Progenitor cell of endocrine pancreas (in vitro differentiated cells): Measurements from ENCODE around the gene VLDLR. TPM values are rescaled to one million over a fixed set of nuclear protein-coding genes. Genes with fewer than 3 reads are reported as not detected.

Experiments used
- DNase-seq: peaks from one replicate; pipeline ENCODE4 v3.0.0; 2021; ENCODE audit warnings: low spot score; ENCODE audit not compliant: unreplicated experiment
- H3K27ac Mint-ChIP-seq: 2 replicates; pipeline ENCODE4 v1.8.0; 2021; ENCODE audit warnings: mild to moderate bottlenecking, moderate library complexity, mixed read lengths
- H3K27me3 Mint-ChIP-seq: 2 replicates; pipeline ENCODE4 v1.8.0; 2021; ENCODE audit warnings: mixed read lengths
- H3K36me3 Mint-ChIP-seq: 2 replicates; pipeline ENCODE4 v1.8.0; 2022; ENCODE audit warnings: mixed read lengths; ENCODE audit not compliant: insufficient read depth
- H3K4me1 Mint-ChIP-seq: 2 replicates; pipeline ENCODE4 v1.8.0; 2021; ENCODE audit warnings: low read depth, mixed read lengths
- H3K4me3 Mint-ChIP-seq: 2 replicates; pipeline ENCODE4 v1.8.0; 2021; ENCODE audit warnings: low read depth, mild to moderate bottlenecking, moderate library complexity, mixed read lengths
- H3K9me3 Mint-ChIP-seq: 2 replicates; pipeline ENCODE4 v1.8.0; 2021; ENCODE audit warnings: low read depth, mixed read lengths
- CTCF ChIP-seq: fragments of 200-600 bp; sonication (generic); IDR thresholded peaks from one replicate; pipeline ENCODE4 v1.5.0; 2021; ENCODE audit warnings: antibody characterized with exemption, mild to moderate bottlenecking; ENCODE audit not compliant: unreplicated experiment
- long read RNA-seq: library from polyadenylated mRNA; unstranded; transcript quantifications from one replicate; pipeline ENCODE4 v2.0.0, GENCODE V29; 2020
- total RNA-seq: library from RNA; stranded (reverse); gene quantifications from 2 replicates; pipeline ENCODE4 v1.2.1, GENCODE V29; 2021

Gene VLDLR
- 8.1 and 9.9 TPM in 2 replicates for total RNA-seq
- long read RNA-seq, partial matches to known transcripts = 2 of 4 reads
- long read RNA-seq, other reads (novel, unspliced or antisense) = 1 of 4 reads

GRCh38 chr9:2621722-2622460, at the start of gene VLDLR:
Gene VLDLR, plus strand, starts transcription at chr9:2621787. Its CDS starts 403 bp downstream, at chr9:2622190.
- H3K4me3 Mint-ChIP-seq = peak within 1 kb of the TSS; percentile 81
- peaks cover 78% of the 10 kb centered on the region for H3K27me3 Mint-ChIP-seq
- H3K9me3 Mint-ChIP-seq = no peaks in the 10 kb centered on the region
- no peaks in the 10 kb centered on the region for H3K36me3 Mint-ChIP-seq
- peak; percentile 34 for DNase-seq
- H3K4me1 Mint-ChIP-seq = peaks cover 2% of the 10 kb centered on the region
- TF ChIP-seq CTCF = no peak
- H3K27ac Mint-ChIP-seq = peak within 1 kb of the TSS; percentile 94

DNA sequence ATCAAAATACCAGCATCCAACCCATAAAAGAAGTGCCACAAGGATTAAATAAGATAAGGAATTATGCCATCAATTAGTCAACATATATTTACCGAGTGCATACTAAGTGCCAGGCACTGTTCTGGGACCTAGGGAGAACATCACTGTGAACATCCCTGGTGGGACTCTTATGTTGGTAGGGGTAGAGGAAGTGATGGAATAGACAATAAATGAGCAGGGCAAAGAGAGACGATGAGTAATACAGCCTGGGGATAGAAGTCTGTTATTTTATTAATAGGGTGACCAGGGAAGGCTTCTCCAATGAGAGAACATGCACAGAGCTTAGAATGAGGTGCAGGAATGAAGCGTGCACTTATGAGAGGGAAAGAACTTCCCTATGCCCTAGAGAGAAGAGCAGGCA, 47.4 kb upstream of the VLDLR start:
- H3K27ac Mint-ChIP-seq = no peak overlapping the region
- no peak for DNase-seq
- no peaks in the 10 kb centered on the region for H3K9me3 Mint-ChIP-seq
- TF ChIP-seq CTCF = no peak
- no peaks in the 10 kb centered on the region for H3K4me1 Mint-ChIP-seq
- no peak overlapping the region for H3K4me3 Mint-ChIP-seq
- H3K36me3 Mint-ChIP-seq = no peaks in the 10 kb centered on the region
- H3K27me3 Mint-ChIP-seq = no peaks in the 10 kb centered on the region

DNA sequence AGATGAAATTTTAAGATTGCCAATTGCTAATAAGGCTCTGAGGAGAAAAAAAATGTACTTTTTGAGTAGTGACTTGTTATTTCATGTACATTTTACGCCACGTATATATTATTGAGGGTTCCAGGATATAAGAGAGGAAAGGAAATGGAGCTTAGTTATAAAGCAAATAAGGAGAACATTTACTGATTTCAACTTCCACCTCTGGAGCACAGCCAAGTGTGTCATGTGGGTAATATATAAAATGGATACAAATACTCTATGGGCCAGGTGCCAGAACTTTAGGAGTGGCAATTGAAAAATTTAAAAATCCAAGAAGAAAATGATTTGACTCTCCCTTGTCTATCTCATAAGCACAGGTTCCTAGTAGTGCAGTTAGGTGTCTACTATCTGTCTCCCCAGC, 45.0 kb upstream of the VLDLR start:
- H3K4me3 Mint-ChIP-seq = no peak overlapping the region
- no peak for TF ChIP-seq CTCF
- H3K4me1 Mint-ChIP-seq = no peaks in the 10 kb centered on the region
- H3K27me3 Mint-ChIP-seq = no peaks in the 10 kb centered on the region
- H3K27ac Mint-ChIP-seq = no peak overlapping the region
- DNase-seq = no peak
- no peaks in the 10 kb centered on the region for H3K9me3 Mint-ChIP-seq
- no peaks in the 10 kb centered on the region for H3K36me3 Mint-ChIP-seq

DNA sequence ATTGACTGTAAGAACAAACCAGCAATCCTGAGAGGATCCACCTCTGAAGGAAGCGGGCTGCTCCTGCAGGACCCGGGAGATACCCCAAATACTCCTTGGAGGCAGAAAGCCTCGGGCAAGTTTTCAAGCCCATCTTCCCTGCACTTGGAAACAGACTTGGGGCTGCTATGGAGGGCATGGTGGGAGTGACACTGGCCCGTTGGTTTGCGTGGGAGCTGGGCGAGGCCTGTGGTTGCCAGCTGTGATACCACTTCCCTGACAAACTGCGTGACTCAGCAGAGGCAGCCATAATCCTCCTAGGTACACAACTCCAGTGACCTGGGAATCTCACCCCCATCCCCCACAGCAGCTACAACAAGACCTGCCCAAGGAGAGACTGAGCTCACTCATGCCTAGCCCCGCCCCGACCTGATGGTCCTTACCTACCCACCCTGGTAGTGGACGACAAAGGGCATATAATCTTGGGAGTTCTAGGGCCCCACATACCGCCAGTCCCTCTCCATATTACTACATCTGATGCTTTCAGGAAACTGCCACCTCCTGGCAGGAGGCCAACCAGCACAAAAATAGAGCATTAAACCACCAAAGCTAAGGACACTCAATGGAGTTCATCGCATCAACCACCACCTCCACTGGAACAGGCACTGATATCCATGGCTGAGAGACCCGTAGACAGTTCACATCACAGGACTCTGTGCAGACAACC, 38.1 kb upstream of the VLDLR start:
- TF ChIP-seq CTCF = no peak
- Mint-ChIP-seq H3K36me3 (no peaks in the 10 kb centered on the region), H3K4me3 (no peak overlapping the region), H3K27ac (no peak overlapping the region), H3K27me3 (no peaks in the 10 kb centered on the region), H3K4me1 (no peaks in the 10 kb centered on the region), H3K9me3 (peaks cover 28% of the 10 kb centered on the region)
- DNase-seq = no peak

- Mint-ChIP-seq H3K27me3 (no peaks in the 10 kb centered on the region), H3K27ac (no peak overlapping the region), H3K4me1 (no peaks in the 10 kb centered on the region), H3K9me3 (peaks cover 35% of the 10 kb centered on the region), H3K36me3 (peaks cover 3% of the 10 kb centered on the region), H3K4me3 (no peak overlapping the region)
- DNase-seq = no peak
- no peak for TF ChIP-seq CTCF
Observed at GRCh38 chr9:2591967-2592366, 29.6 kb upstream of the VLDLR start.
